Activated CD8-positive, alpha-beta T cell treated with anti-CD3 and anti-CD28 coated beads for 36 hours (primary cell): ENCODE data around the gene IL36G. TPM values are rescaled to one million over a fixed set of nuclear protein-coding genes. Genes with fewer than 3 reads are reported as not detected.

ENCODE experiments used
- ATAC-seq: fragments of 200-7000 bp; cut with Tn5 transposase; one replicate; pipeline ENCODE4 v1.10.0; 2021; ENCODE audit warnings: mild to moderate bottlenecking, moderate library complexity
- CTCF ChIA-PET: fragments of 350-600 bp; sonication (Branson Sonifier 250); formaldehyde crosslinking; loops from one replicate; lab custom pipeline; 2021; ENCODE audit warnings: antibody characterized with exemption; lab: Charles Lee
- POLR2A ChIA-PET: fragments of 350-600 bp; sonication (Branson Sonifier 250); formaldehyde crosslinking; loops from one replicate; lab custom pipeline; 2021; ENCODE audit warnings: antibody characterized with exemption; lab: Charles Lee
- DNase-seq: peaks from one replicate; pipeline ENCODE4 v3.0.0-alpha.2; 2020
- H3K27ac Mint-ChIP-seq: one replicate; pipeline ENCODE4 v1.8.0; 2021; ENCODE audit warnings: mild to moderate bottlenecking, mixed read lengths
- H3K27me3 Mint-ChIP-seq: one replicate; pipeline ENCODE4 v1.8.0; 2021; ENCODE audit warnings: mixed read lengths
- H3K36me3 Mint-ChIP-seq: one replicate; pipeline ENCODE4 v1.8.0; 2021; ENCODE audit warnings: low read depth, mixed read lengths
- H3K4me1 Mint-ChIP-seq: one replicate; pipeline ENCODE4 v1.8.0; 2021; ENCODE audit warnings: low read depth, mixed read lengths
- H3K4me3 Mint-ChIP-seq: one replicate; pipeline ENCODE4 v1.8.0; 2021; ENCODE audit warnings: mild to moderate bottlenecking, moderate library complexity, mixed read lengths
- H3K9me3 Mint-ChIP-seq: one replicate; pipeline ENCODE4 v1.8.0; 2021; ENCODE audit warnings: mixed read lengths
- intact Hi-C: fragments of 100-400 bp; cut with micrococcal nuclease; formaldehyde crosslinking; loops from one replicate; pipeline ENCODE4 v1.10.0; 2022
- total RNA-seq, 2 experiments: library from RNA; stranded (reverse); gene quantifications; one replicate each; pipeline ENCODE4 v1.2.3, GENCODE V29; 2021
- TF ChIP-seq, protein P1 (sequence below): fragments of 200-600 bp; IDR thresholded peaks from one replicate; pipeline ENCODE4 v1.8.0; 2022; ENCODE audit warnings: antibody characterized with exemption, mild to moderate bottlenecking

The IL36G gene
- total RNA-seq, 2 experiments from 2014 or later: not detected

- ChIA-PET POLR2A (no interaction called here), CTCF (no interaction called here)
- intact Hi-C loops: no loop called here
- H3K27ac Mint-ChIP-seq: no peak overlapping the region
- TF ChIP-seq, protein P1, sequence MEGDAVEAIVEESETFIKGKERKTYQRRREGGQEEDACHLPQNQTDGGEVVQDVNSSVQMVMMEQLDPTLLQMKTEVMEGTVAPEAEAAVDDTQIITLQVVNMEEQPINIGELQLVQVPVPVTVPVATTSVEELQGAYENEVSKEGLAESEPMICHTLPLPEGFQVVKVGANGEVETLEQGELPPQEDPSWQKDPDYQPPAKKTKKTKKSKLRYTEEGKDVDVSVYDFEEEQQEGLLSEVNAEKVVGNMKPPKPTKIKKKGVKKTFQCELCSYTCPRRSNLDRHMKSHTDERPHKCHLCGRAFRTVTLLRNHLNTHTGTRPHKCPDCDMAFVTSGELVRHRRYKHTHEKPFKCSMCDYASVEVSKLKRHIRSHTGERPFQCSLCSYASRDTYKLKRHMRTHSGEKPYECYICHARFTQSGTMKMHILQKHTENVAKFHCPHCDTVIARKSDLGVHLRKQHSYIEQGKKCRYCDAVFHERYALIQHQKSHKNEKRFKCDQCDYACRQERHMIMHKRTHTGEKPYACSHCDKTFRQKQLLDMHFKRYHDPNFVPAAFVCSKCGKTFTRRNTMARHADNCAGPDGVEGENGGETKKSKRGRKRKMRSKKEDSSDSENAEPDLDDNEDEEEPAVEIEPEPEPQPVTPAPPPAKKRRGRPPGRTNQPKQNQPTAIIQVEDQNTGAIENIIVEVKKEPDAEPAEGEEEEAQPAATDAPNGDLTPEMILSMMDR: no peak
- H3K36me3 Mint-ChIP-seq: no peaks in the 10 kb centered on the region
- DNase-seq (no peak), ATAC-seq (no peak)
- peaks cover 3% of the 10 kb centered on the region for H3K27me3 Mint-ChIP-seq
- no peaks in the 10 kb centered on the region for H3K4me1 Mint-ChIP-seq
- H3K4me3 Mint-ChIP-seq: no peak overlapping the region
- H3K9me3 Mint-ChIP-seq: no peaks in the 10 kb centered on the region
These were observed 49.9 kb downstream of the IL36G start for GRCh38 chr2:113027691-113028090.

DNA sequence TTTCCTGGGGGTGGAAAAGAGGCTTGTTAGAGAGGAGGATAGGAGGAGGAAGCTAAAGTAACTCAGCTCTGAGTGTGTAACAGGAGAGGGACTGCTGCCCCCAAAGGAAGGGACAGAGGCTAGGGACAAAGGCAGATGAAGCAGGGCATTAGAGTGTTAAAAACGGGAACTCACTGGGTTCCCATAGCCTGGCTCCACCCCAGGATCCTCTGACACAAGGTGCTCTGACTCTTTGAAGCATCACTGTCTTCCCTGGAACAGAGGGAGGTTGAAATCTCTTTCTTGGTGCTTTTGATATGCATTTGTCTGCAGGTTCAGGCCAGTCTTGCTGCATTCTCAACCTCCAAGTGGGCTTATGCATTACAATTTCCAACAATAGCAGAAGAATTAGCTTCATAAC lies 50.3 kb downstream of the IL36G start:
- DNase-seq (no peak), ATAC-seq (no peak)
- CTCF ChIA-PET: no interaction called here
- POLR2A ChIA-PET: no interaction called here
- Mint-ChIP-seq H3K36me3 (no peaks in the 10 kb centered on the region), H3K27me3 (peaks cover 3% of the 10 kb centered on the region), H3K4me3 (no peak overlapping the region), H3K27ac (no peak overlapping the region), H3K4me1 (no peaks in the 10 kb centered on the region), H3K9me3 (no peaks in the 10 kb centered on the region)
- TF ChIP-seq, protein P1: no peak
- intact Hi-C loops: no loop called here

DNA sequence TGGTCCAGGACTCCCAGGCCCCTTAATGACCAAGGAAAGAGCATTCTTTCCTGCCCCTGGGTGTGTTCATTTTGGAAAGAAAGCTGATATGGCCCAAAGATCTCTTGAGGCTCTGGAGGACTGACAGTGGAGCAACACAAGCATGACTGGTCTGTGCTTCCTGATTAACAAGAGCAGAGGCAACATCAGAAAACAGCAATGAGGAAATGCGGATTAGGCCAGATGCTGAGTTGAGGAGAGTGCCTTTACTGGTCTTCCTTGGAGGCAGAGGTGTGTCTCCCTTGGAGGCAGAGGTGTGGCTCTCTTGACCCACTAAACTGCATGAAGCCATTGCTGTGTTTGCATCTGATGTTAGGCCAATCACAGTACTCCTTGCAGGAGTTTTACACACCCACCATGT lies 54.9 kb downstream of the IL36G start:
- no peaks in the 10 kb centered on the region for H3K4me1 Mint-ChIP-seq
- POLR2A ChIA-PET: no interaction called here
- CTCF ChIA-PET: interaction anchor here (1.0 kb wide), 1 partner anchor 91 kb away, joined by 3 read pairs; no protein-coding TSS in a partner anchor

DNA sequence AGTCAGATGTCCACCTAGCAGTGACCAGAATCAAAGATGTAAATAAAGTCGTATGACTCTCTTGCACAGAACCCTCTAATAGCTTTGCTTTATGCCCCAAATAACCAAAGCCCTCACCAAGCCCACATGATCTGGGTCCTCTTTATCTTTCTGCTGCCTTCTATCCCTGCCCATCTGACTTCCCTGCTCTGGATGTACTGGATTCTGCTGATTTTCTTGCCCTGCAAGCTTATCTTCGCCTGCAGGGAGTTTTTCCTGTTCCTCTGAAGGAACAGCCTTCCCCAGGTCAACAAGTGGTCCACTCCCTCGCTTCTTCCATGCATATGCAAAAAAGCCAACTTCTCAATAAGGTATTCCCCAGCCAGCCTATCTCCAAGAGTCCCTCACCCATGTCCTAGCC lies 56.2 kb downstream of the IL36G start:
- H3K27ac Mint-ChIP-seq: no peak overlapping the region
- H3K4me3 Mint-ChIP-seq: no peak overlapping the region
- no peaks in the 10 kb centered on the region for H3K36me3 Mint-ChIP-seq
- H3K4me1 Mint-ChIP-seq: no peaks in the 10 kb centered on the region
- DNase-seq (no peak), ATAC-seq (no peak)
- H3K27me3 Mint-ChIP-seq: no peaks in the 10 kb centered on the region
- no peaks in the 10 kb centered on the region for H3K9me3 Mint-ChIP-seq
- ChIA-PET POLR2A (no interaction called here), CTCF (interaction anchor here (1.0 kb wide), 1 partner anchor 8 kb away, joined by 3 read pairs; no protein-coding TSS in a partner anchor)
- TF ChIP-seq, protein P1: no peak
- intact Hi-C loops: no loop called here

More for the DNA sequence above, 54.9 kb downstream of the IL36G start:
- no peak for ATAC-seq
- no peak overlapping the region for H3K4me3 Mint-ChIP-seq
- TF ChIP-seq, protein P1: no peak
- no peaks in the 10 kb centered on the region for H3K27me3 Mint-ChIP-seq
- no peaks in the 10 kb centered on the region for H3K36me3 Mint-ChIP-seq
- H3K9me3 Mint-ChIP-seq: no peaks in the 10 kb centered on the region
- no peak overlapping the region for H3K27ac Mint-ChIP-seq
- intact Hi-C loops: no loop called here
- DNase-seq: no peak

Other genes with a start within 250 kb of the IL36G start
- 10 to 100 TPM; 24.5 to 30.5 TPM for gene CKAP2L, start 213.4 kb upstream of the IL36G start, total RNA-seq
- gene IL1A, start 193.5 kb upstream of the IL36G start, total RNA-seq: under 1 TPM; 0.69 to 0.99 TPM
- not detected for gene IL1B, start 141.2 kb upstream of the IL36G start, total RNA-seq
- not detected for gene IL37, start 66.8 kb upstream of the IL36G start, total RNA-seq
- not detected for gene IL36A, start 27.5 kb downstream of the IL36G start, total RNA-seq
- gene IL36B, start 74.9 kb downstream of the IL36G start, total RNA-seq: not detected
- not detected for gene IL36RN, start 81.2 kb downstream of the IL36G start, total RNA-seq
- not detected for gene IL1F10, start 90.0 kb downstream of the IL36G start, total RNA-seq
- gene IL1RN, start 149.6 kb downstream of the IL36G start, total RNA-seq: under 1 TPM; 0.50 to 0.85 TPM
- 100 to 1,000 TPM; 247 to 251 TPM for gene PSD4, start 196.0 kb downstream of the IL36G start, total RNA-seq